PC-3 (cell line): Measurements from ENCODE around the gene ADAMTS5. TPM values are rescaled to one million over a fixed set of nuclear protein-coding genes. Genes with fewer than 3 reads are reported as not detected.

ENCODE experiments used
- ATAC-seq: fragments of 200-7000 bp; cut with Tn5 transposase; 2 replicates; pipeline ENCODE4 v1.9.1; 2020; ENCODE audit warnings: mild to moderate bottlenecking, moderate library complexity
- BruUV-seq: library from RNA; stranded (reverse); fragments of 400-500 nt; replicated peaks from 2 replicates; lab custom pipeline; 2021; lab: Mats Ljungman, UMichigan
- CTCF ChIA-PET: fragments of 300-600 bp; sonication (Branson Sonifier 250); formaldehyde crosslinking; loops from one replicate; lab custom pipeline; 2022; ENCODE audit warnings: antibody characterized with exemption; lab: Charles Lee
- POLR2A ChIA-PET: fragments of 300-600 bp; sonication (Branson Sonifier 250); formaldehyde crosslinking; loops from one replicate; lab custom pipeline; 2022; ENCODE audit warnings: antibody characterized with exemption; ENCODE audit not compliant: unreplicated experiment; lab: Charles Lee
- DNase-seq: peaks from one replicate; pipeline ENCODE4 v3.0.0-alpha.2; 2015
- H2AFZ ChIP-seq: fragments of 300-600 bp; sonication (generic); 2 replicates; pipeline ENCODE4 v1.6.0; 2016; ENCODE audit warnings: antibody characterized with exemption, low read length
- H3F3A ChIP-seq: fragments of 300-600 bp; sonication (generic); one replicate; pipeline ENCODE4 v1.6.0; 2017; ENCODE audit warnings: antibody characterized with exemption, low read length, control low read depth, mild to moderate bottlenecking; ENCODE audit not compliant: unreplicated experiment
- H3K27ac ChIP-seq: fragments of 300-600 bp; sonication (generic); 2 replicates; pipeline ENCODE4 v1.5.1; 2016; ENCODE audit warnings: mild to moderate bottlenecking, low read length
- H3K27me3 ChIP-seq: fragments of 300-600 bp; sonication (generic); 2 replicates; pipeline ENCODE4 v1.6.1; 2016; ENCODE audit warnings: low read length, mixed read lengths
- H3K36me3 ChIP-seq: fragments of 300-600 bp; sonication (generic); 2 replicates; pipeline ENCODE4 v1.6.1; 2016; ENCODE audit warnings: low read depth, mixed run types, low read length, mixed read lengths
- H3K4me1 ChIP-seq: fragments of 300-600 bp; sonication (generic); 2 replicates; pipeline ENCODE4 v1.5.1; 2016; ENCODE audit warnings: low read length; ENCODE audit not compliant: insufficient read depth
- H3K4me2 ChIP-seq: fragments of 300-600 bp; sonication (generic); 2 replicates; pipeline ENCODE4 v1.6.0; 2016; ENCODE audit warnings: low read length
- H3K4me3 ChIP-seq: fragments of 300-600 bp; sonication (generic); 2 replicates; pipeline ENCODE4 v1.5.1; 2016; ENCODE audit warnings: mild to moderate bottlenecking, low read length, mixed read lengths
- H3K79me2 ChIP-seq: fragments of 300-600 bp; sonication (generic); 2 replicates; pipeline ENCODE4 v1.6.1; 2017; ENCODE audit warnings: low read length, mixed read lengths
- H3K9ac ChIP-seq: fragments of 300-600 bp; sonication (generic); 2 replicates; pipeline ENCODE4 v1.6.0; 2016; ENCODE audit warnings: mild to moderate bottlenecking, low read length
- H3K9me2 ChIP-seq: fragments of 300-600 bp; sonication (generic); replicated peaks from 2 replicates; pipeline ENCODE4 v1.6.1; 2016; ENCODE audit warnings: mixed run types, low read length, mixed read lengths
- H3K9me3 ChIP-seq: fragments of 300-600 bp; sonication (generic); 2 replicates; pipeline ENCODE4 v1.6.1; 2016; ENCODE audit warnings: low read length, mixed read lengths
- H4K20me1 ChIP-seq: fragments of 300-600 bp; sonication (generic); 2 replicates; pipeline ENCODE4 v1.6.1; 2016; ENCODE audit warnings: low read length, mixed read lengths
- CTCF ChIP-seq: fragments of 300-600 bp; sonication (generic); conservative IDR thresholded peaks from 2 replicates; pipeline ENCODE4 v1.5.1; 2017; ENCODE audit warnings: antibody characterized with exemption, low read depth, mild to moderate bottlenecking, low read length
- EZH2 ChIP-seq: fragments of 300-600 bp; sonication (generic); IDR thresholded peaks from one replicate; pipeline ENCODE4 v1.6.1; 2017; ENCODE audit warnings: antibody characterized with exemption, mild to moderate bottlenecking, low read length; ENCODE audit not compliant: unreplicated experiment
- EZH2phosphoT487 ChIP-seq: fragments of 300-600 bp; sonication (generic); IDR thresholded peaks from 2 replicates; pipeline ENCODE4 v1.6.1; 2018; ENCODE audit warnings: mild to moderate bottlenecking, antibody characterized with exemption, low read length, borderline replicate concordance
- intact Hi-C: fragments of 100-400 bp; cut with micrococcal nuclease; formaldehyde crosslinking; loops from 2 replicates; pipeline ENCODE4 v1.9.0; 2023
- total RNA-seq: library from RNA; depleted of rRNA; stranded (reverse); fragments of >200 nt; gene quantifications from 2 replicates; pipeline ENCODE4 v1.2.3, GENCODE V29; 2014

ADAMTS5 gene
- total RNA-seq, 1 experiment from 2014 or later, result not detected

GRCh38 chr21:26965040-26965906 is 1.6 kb downstream of the ADAMTS5 start:
- DNase-seq (no peak), ATAC-seq (no peak)
- no peak overlapping the region for H3K4me2 ChIP-seq
- no peaks in the 10 kb centered on the region for H3K36me3 ChIP-seq
- peaks cover 18% of the 10 kb centered on the region for H3K27me3 ChIP-seq
- H3K27ac ChIP-seq, result no peak overlapping the region
- H4K20me1 ChIP-seq, result no peaks in the 10 kb centered on the region
- intact Hi-C loops, result loop anchor here (10.0 kb wide), 1 partner anchor 600 kb away; no protein-coding TSS in a partner anchor
- no peaks in the 10 kb centered on the region for H3K9me3 ChIP-seq
- no peaks in the 10 kb centered on the region for H3K4me1 ChIP-seq
- no peak overlapping the region for H3K9ac ChIP-seq
- H3F3A ChIP-seq, result no peaks in the 10 kb centered on the region
- BruUV-seq, result no TSS peak
- CTCF ChIA-PET, result no interaction called here
- H3K79me2 ChIP-seq, result no peaks in the 10 kb centered on the region
- H3K9me2 ChIP-seq, result no peaks in the 10 kb centered on the region
- no peak overlapping the region for H3K4me3 ChIP-seq
- POLR2A ChIA-PET, result no interaction called here
- TF ChIP-seq EZH2, result no peak
- no peak for TF ChIP-seq CTCF
- TF ChIP-seq EZH2phosphoT487, result no peak
- H2AFZ ChIP-seq, result no peak overlapping the region

- POLR2A ChIA-PET, result no interaction called here
These were observed 2.6 kb downstream of the ADAMTS5 start for GRCh38 chr21:26964170-26964778.

More at GRCh38 chr21:26964170-26964778, 2.6 kb downstream of the ADAMTS5 start:
- H3K4me2 ChIP-seq, result no peak overlapping the region
- DNase-seq, result no peak
- no peaks in the 10 kb centered on the region for H4K20me1 ChIP-seq
- no peak for ATAC-seq
- no TSS peak for BruUV-seq
- no peaks in the 10 kb centered on the region for H3K9me3 ChIP-seq
- H3K27ac ChIP-seq, result no peak overlapping the region
- no peaks in the 10 kb centered on the region for H3K9me2 ChIP-seq
- CTCF ChIA-PET, result no interaction called here
- no peak overlapping the region for H2AFZ ChIP-seq
- H3K79me2 ChIP-seq, result no peaks in the 10 kb centered on the region
- TF ChIP-seq EZH2phosphoT487 (no peak), EZH2 (no peak), CTCF (no peak)
- H3K9ac ChIP-seq, result no peak overlapping the region
- H3F3A ChIP-seq, result no peaks in the 10 kb centered on the region
- no peaks in the 10 kb centered on the region for H3K36me3 ChIP-seq
- intact Hi-C loops, result loop anchor here (10.0 kb wide), 1 partner anchor 601 kb away; no protein-coding TSS in a partner anchor
- H3K4me1 ChIP-seq, result no peaks in the 10 kb centered on the region
- H3K4me3 ChIP-seq, result no peak overlapping the region
- H3K27me3 ChIP-seq, result peaks cover 18% of the 10 kb centered on the region
